ENCODE data around the gene MYRFL.

DNA sequence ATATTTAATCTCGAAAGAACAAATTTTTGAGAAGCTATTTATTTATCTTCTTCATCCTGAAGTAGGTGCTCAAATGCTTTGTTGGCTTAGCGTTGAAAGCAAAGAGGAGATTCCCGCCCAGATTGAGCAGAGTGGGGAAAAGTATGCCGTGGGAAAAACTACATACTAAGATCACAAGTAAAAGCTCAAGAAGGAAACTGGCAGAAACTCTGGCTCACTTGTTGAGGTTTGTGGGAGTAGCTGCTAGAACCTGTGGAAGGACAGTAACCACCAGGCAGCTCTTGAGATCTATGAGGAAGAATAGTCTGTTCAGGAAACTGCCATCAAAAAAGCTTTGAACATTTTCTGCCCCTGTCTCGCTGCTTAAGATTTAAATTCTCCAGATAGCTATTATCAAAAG lies 3.9 kb downstream of the MYRFL start:
- no peak for TF ChIP-seq POLR2A (IDR thresholded peaks at IDR 0.05)
- TF ChIP-seq, protein P1, sequence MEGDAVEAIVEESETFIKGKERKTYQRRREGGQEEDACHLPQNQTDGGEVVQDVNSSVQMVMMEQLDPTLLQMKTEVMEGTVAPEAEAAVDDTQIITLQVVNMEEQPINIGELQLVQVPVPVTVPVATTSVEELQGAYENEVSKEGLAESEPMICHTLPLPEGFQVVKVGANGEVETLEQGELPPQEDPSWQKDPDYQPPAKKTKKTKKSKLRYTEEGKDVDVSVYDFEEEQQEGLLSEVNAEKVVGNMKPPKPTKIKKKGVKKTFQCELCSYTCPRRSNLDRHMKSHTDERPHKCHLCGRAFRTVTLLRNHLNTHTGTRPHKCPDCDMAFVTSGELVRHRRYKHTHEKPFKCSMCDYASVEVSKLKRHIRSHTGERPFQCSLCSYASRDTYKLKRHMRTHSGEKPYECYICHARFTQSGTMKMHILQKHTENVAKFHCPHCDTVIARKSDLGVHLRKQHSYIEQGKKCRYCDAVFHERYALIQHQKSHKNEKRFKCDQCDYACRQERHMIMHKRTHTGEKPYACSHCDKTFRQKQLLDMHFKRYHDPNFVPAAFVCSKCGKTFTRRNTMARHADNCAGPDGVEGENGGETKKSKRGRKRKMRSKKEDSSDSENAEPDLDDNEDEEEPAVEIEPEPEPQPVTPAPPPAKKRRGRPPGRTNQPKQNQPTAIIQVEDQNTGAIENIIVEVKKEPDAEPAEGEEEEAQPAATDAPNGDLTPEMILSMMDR (IDR thresholded peaks at IDR 0.05): no peak

All from lower leg skin (tissue), 3 donors.